Activated T-helper 1 cell treated with anti-CD3 and anti-CD28 coated beads, Interleukin-2, amount 50 U/mL, for 16 hours (primary cell): ENCODE results near the gene LMTK3.
"Not testable (repeated sequence)": the region's sequence is repeated elsewhere in the genome, so short reads cannot be mapped to it uniquely, and the experiment has no call there.

Source experiments
- DNase-seq, 2 donors: peaks; one replicate each; pipeline ENCODE4 v3.0.0-alpha.2; 2020; ENCODE audit warnings: low read depth in 1 of 2, low spot score in 1 of 2

The LMTK3 gene

DNA sequence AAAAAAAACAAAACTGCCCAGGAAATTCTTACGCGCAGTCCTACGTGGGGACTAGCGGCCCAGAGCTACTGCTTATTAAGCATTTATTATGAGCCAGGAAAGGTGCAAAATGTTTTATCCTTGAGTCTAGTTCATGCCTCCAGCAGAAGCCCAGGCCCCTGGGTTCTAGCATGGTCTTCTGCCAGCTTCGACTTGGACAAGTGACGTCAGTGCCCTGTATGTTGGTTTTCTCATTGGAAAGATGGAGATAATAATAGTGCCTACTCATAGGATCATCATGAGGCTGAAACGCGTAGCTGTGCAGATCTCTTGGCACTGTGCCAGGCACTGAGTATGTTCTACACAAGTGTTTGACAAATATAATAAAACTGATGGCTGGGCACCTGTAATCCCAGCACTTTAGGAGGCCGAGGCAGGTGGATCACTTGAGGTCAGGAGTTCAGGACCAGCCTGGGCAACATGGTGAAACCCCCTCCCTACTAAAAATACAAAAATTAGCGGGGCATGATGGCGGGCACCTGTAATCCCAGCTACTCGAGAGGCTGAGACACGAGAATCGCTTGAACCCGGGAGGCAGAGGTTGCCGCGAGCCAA lies 28.0 kb upstream of the LMTK3 start:
- no peak for DNase-seq

GRCh38 chr19:48538057-48538456 lies 26.4 kb upstream of the LMTK3 start:
- DNase-seq, result not testable (repeated sequence)

DNA sequence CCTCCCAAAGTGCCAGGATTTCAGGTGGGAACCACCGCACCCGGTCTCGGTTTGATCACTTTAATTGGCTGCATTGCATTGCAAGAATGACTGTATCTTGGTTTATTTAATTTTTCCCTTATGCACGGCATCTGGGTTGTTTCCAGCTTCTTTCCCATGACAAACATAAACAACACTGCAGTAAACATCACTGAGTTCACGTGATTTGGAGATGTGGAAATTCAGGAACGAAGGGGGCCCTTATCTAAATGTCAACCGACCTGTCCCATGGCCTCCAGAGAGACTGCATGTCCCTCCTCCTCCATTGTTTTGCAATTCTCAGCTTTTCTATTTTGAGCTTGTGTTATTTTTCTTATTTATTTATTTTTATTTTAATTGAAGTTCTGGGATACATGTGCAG lies 25.9 kb upstream of the LMTK3 start:
- DNase-seq, result no peak

DNA sequence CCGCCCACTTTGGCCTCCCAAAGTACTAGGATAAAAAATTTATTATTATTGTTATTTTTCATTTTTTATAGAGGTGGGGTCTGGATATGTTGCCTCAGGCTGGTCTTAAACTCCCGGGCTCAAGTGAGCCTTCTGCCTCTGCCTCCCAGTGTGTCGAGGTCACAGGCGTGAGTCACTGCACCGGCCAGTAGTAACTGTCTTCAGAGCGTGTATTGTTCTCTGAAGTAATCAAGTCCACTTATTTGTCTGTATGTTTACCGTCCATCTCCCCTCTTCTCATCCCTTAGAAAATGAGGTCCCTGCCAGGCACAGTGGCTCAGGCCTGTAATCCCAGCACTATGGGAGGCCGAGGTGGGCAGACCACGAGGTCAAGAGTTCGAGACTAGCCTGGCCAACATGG lies 22.1 kb upstream of the LMTK3 start:
- DNase-seq, result no peak

GRCh38 chr19:48530770-48531169 lies 19.1 kb upstream of the LMTK3 start:
- no peak for DNase-seq

DNA sequence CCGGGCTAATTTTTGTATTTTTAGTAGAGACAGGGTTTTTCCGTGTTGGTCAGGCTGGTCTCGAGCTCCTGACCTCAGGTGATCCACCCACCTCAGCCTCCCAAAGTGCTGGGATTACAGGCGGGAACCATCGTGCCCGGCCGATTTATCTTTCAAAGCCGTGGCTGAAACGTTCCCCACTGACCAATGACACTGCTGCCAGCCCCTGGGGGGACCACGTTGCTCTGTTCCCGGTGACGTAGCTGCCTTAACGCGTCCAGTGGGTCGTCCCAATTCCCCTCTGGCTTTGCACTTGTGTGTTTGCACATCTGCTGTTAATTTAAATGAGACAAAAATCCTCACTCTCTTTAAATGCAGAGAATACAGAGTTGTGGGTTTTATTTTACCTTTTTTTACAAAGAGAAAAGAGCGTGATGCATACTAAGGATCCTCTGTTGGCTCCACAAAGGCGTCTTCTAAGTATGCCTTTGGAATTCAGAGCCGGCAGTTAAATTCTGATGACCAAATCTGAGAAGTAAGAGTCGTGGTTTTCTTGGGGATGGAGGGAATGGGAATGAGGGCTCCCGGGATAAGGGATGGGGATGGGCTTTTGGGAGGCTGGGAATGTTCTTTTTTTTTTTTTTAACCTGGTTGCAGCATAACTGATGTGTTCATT lies 18.6 kb upstream of the LMTK3 start:
- no peak for DNase-seq

GRCh38 chr19:48529156-48529555 lies 17.5 kb upstream of the LMTK3 start:
- DNase-seq, result no peak

DNA sequence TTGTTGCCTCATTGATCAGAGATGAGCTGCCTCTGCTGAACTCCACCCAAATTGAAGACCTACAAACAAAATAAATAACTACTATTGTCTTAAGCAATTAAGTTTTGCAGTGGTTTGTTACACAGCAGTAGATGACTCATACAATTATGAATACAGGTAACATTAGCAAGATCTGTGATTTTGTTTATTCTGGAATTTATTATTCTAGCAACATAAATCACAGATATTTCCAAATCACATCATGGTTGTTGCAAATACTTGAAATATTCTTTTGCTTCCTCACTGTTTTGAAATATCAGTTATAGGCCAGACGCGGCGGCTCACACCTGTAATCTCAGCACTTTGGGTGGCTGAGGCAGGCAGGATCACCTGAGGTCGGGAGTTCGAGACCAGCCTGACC lies 13.1 kb upstream of the LMTK3 start:
- no peak for DNase-seq

GRCh38 chr19:48524221-48524620 lies 12.6 kb upstream of the LMTK3 start:
- DNase-seq, result no peak

- DNase-seq, result no peak
Measured at GRCh38 chr19:48520134-48520533, 8.5 kb upstream of the LMTK3 start.

- not testable (repeated sequence) for DNase-seq
Measured at GRCh38 chr19:48519426-48519825, 7.8 kb upstream of the LMTK3 start.

DNA sequence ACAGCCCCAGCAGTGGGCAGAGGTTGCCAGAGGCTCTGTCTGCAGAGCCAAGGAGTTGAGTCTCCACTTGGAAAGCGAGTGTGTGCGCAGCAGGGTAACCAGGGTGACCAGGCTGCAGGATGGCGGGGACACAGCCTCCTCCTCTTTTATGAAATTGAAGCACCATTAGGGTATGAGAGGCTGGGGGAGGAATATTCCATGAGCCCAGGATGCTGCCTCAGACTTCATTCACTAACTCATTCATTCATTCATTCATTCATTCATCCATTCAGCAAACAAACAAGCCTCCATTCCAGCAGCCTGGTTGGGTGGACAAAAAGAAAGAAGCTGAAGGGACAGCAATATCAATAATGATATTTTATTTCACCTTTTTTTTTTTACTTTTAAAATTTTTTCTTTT lies 6.6 kb upstream of the LMTK3 start:
- DNase-seq, result no peak

DNA sequence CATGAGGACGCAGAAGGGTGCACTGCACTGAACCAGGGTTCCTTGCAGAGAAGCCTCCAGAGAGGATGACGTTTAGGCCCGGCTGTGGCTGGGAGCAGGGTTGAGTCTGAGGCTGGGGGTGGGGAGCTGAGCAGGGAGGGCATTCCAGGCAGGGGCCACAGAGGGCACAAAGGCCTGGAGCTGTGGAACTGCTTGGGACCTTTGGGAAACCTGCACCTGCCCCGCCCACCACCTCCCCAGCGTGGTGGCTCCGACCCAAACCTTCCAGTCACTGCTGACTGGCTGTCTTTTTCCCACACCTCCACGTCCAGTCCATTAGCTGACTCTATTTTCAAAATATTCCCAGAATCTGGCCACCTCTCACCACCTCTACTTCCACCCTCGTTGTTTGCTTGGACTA lies 4.9 kb upstream of the LMTK3 start:
- DNase-seq, result no peak

GRCh38 chr19:48514123-48514458 lies 2.5 kb upstream of the LMTK3 start:
- DNase-seq, result no peak

- DNase-seq, result peak; percentile 40 to 55
Measured at GRCh38 chr19:48513289-48514122, 1.9 kb upstream of the LMTK3 start.

- DNase-seq, result no peak
Measured at GRCh38 chr19:48512504-48513288, 1.1 kb upstream of the LMTK3 start.

GRCh38 chr19:48511321-48511731 lies 309 bp downstream of the LMTK3 start:
- no peak for DNase-seq

DNA sequence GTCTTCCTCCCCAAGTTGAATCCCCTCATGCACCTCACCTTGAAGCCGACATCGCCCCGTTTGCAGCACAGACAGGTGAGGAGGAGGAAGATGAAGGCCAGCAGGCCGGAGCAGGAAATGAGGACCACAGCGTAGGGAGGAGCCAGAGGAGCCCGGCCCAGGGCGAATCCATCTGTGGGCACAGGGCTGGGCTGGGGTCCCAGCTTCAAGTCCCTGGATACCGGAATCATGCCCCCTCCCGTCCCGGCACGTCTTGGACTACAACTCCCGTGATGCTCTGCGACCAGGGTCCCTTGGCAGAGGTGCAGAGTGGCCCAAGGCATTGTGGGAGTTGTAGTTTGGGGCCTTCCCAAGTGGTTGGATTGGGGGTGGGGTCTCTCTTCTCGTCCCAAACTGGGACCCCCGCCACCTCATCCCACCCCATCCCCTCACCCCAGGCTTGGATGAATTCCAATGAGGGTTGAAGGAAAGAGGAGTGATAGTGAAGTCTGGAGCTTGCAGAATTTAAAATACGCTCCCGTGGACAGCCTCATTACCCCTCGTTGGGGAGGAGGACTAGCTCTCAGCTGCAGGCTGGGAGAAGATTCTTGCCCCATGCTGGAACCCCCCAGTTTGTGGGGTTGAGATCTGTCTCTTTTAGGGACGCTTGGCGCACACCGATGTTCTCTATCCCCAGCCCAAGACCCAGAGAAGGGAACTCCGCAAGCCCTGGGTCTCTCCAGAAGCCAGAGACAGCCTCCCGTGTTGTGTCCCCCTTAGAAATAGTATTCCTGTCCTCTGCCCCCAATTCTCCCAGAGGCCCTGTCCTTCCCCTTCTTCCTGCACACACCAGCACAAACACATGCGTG lies 990 bp downstream of the LMTK3 start:
- DNase-seq, result peak; percentile 60 to 64

DNA sequence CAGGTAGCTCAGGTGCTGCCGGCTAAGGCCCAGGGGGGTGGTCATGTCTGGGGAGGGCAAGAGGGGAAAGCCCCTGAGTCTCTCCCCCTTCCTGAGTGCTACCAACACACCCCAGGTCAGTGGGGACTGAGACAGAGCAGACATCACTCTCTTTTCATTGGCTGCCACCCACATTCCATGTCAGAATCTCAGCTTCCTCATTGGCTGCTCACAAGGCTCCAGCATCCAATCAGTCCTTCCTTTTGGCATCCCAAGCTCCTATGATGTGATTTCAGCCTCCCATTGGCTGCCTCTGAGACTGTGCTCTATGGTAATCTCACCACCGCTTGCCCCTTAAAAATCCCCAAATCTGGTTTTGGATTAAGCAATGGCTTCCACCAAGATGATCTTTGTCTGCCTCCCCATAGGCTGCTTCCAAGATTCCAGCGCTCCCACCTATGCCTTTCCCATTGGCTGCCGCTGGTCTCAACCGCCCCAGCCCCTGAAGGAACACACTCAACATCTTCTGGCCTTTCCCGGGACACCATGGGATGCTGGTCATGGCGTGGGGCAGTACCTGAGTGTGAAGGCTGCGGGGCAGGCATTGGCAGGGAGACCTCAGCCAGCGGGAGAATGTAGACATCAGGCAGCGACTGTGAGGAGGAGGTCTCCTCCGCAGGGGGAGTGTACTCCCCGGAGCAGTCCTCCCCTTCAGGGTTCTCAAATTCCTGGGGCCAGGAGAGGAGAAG lies 2.0 kb downstream of the LMTK3 start:
- DNase-seq, result no peak
